Activated T-helper 2 cell treated with anti-CD3 and anti-CD28 coated beads, Interferon-gamma antibody, Interleukin-2, Interleukin-4, amounts not matched to agents 10 μg/mL and 5 μg/mL and 100 μg/mL, durations not matched to agents 14 hours and 24 hours and 36 hours (primary cell): ENCODE results near the gene XIRP2. TPM values are rescaled to one million over a fixed set of nuclear protein-coding genes. Genes with fewer than 3 reads are reported as not detected.

Experiments
- DNase-seq: peaks from one replicate; pipeline ENCODE4 v3.0.0; 2021; ENCODE audit warnings: low spot score
- H3K27ac Mint-ChIP-seq: one replicate; pipeline ENCODE4 v1.8.0; 2021; ENCODE audit warnings: mixed read lengths
- H3K27me3 Mint-ChIP-seq: one replicate; pipeline ENCODE4 v1.8.0; 2021; ENCODE audit warnings: low read depth, mixed read lengths
- H3K36me3 Mint-ChIP-seq: one replicate; pipeline ENCODE4 v1.8.0; 2021; ENCODE audit warnings: low read depth, mixed read lengths
- H3K4me1 Mint-ChIP-seq: one replicate; pipeline ENCODE4 v1.8.0; 2021; ENCODE audit warnings: low read depth, mixed read lengths
- H3K4me3 Mint-ChIP-seq: one replicate; pipeline ENCODE4 v1.8.0; 2021; ENCODE audit warnings: low read depth, mild to moderate bottlenecking, moderate library complexity, mixed read lengths
- H3K9me3 Mint-ChIP-seq: one replicate; pipeline ENCODE4 v1.8.0; 2021; ENCODE audit warnings: mixed read lengths
- intact Hi-C: fragments of 100-400 bp; cut with micrococcal nuclease; formaldehyde crosslinking; loops from one replicate; pipeline ENCODE4 v1.15.1; 2023
- total RNA-seq: library from RNA; stranded (reverse); gene quantifications from 2 replicates; pipeline ENCODE4 v1.2.3, GENCODE V29; 2022

The XIRP2 gene
- total RNA-seq, 1 donor from 2014 or later: not detected

DNA sequence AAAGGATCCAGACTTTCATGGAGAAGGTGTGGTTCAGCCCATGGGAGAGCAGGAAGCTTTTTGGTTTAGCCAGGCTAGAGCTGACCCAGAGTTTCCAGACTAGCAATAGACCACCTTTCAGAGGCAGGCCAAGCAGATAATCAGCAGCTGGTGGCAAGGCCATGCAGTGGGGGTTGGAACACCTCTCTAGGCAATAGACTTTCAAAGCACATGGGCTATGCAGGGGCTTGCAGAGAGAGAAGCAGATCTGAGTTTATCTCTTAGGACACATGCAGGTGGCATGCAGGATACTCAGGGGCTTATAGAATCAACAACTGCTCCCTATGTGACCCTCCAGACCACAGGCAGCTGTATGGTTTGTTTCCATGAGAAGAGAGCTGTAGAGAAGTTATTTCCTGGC lies 9.4 kb downstream of the XIRP2 start:
- intact Hi-C loops: no loop called here
- Mint-ChIP-seq H3K9me3 (no peaks in the 10 kb centered on the region), H3K36me3 (no peaks in the 10 kb centered on the region), H3K4me1 (no peaks in the 10 kb centered on the region), H3K4me3 (no peak overlapping the region), H3K27me3 (no peaks in the 10 kb centered on the region), H3K27ac (no peak overlapping the region)
- DNase-seq: no peak

- Mint-ChIP-seq H3K36me3 (no peaks in the 10 kb centered on the region), H3K4me1 (no peaks in the 10 kb centered on the region), H3K9me3 (no peaks in the 10 kb centered on the region), H3K27me3 (no peaks in the 10 kb centered on the region), H3K4me3 (no peak overlapping the region), H3K27ac (no peak overlapping the region)
- intact Hi-C loops: no loop called here
- DNase-seq: no peak
Measured at GRCh38 chr2:166899676-166900075, 11.4 kb downstream of the XIRP2 start.

- H3K4me1 Mint-ChIP-seq: no peaks in the 10 kb centered on the region
- DNase-seq: no peak
- H3K27ac Mint-ChIP-seq: no peak overlapping the region
- H3K4me3 Mint-ChIP-seq: no peak overlapping the region
- H3K9me3 Mint-ChIP-seq: no peaks in the 10 kb centered on the region
- intact Hi-C loops: no loop called here
- H3K27me3 Mint-ChIP-seq: no peaks in the 10 kb centered on the region
- H3K36me3 Mint-ChIP-seq: no peaks in the 10 kb centered on the region
Measured at GRCh38 chr2:166900700-166901099, 12.4 kb downstream of the XIRP2 start.

- H3K27ac Mint-ChIP-seq: no peak overlapping the region
- H3K4me1 Mint-ChIP-seq: no peaks in the 10 kb centered on the region
- intact Hi-C loops: no loop called here
- H3K9me3 Mint-ChIP-seq: no peaks in the 10 kb centered on the region
- no peak for DNase-seq
- no peaks in the 10 kb centered on the region for H3K36me3 Mint-ChIP-seq
- no peaks in the 10 kb centered on the region for H3K27me3 Mint-ChIP-seq
- H3K4me3 Mint-ChIP-seq: no peak overlapping the region
Measured at GRCh38 chr2:166901336-166901735, 13.1 kb downstream of the XIRP2 start.

GRCh38 chr2:166916987-166917386 lies 28.7 kb downstream of the XIRP2 start:
- peaks cover 4% of the 10 kb centered on the region for H3K9me3 Mint-ChIP-seq

GRCh38 chr2:166917415-166917814 lies 29.1 kb downstream of the XIRP2 start:
- intact Hi-C loops: no loop called here
- Mint-ChIP-seq H3K27ac (no peak overlapping the region), H3K36me3 (no peaks in the 10 kb centered on the region), H3K4me3 (no peak overlapping the region), H3K4me1 (no peaks in the 10 kb centered on the region), H3K9me3 (no peaks in the 10 kb centered on the region), H3K27me3 (no peaks in the 10 kb centered on the region)
- no peak for DNase-seq

More at GRCh38 chr2:166916987-166917386, 28.7 kb downstream of the XIRP2 start:
- Mint-ChIP-seq H3K27ac (no peak overlapping the region), H3K4me1 (no peaks in the 10 kb centered on the region), H3K4me3 (no peak overlapping the region), H3K36me3 (no peaks in the 10 kb centered on the region), H3K27me3 (no peaks in the 10 kb centered on the region)
- intact Hi-C loops: no loop called here
- no peak for DNase-seq

- DNase-seq: no peak
- H3K27me3 Mint-ChIP-seq: no peaks in the 10 kb centered on the region
- no peak overlapping the region for H3K4me3 Mint-ChIP-seq
- intact Hi-C loops: no loop called here
- no peaks in the 10 kb centered on the region for H3K4me1 Mint-ChIP-seq
- H3K27ac Mint-ChIP-seq: no peak overlapping the region
- H3K36me3 Mint-ChIP-seq: no peaks in the 10 kb centered on the region
- H3K9me3 Mint-ChIP-seq: no peaks in the 10 kb centered on the region
Measured at GRCh38 chr2:166921261-166921896, 33.1 kb downstream of the XIRP2 start.

- intact Hi-C loops: no loop called here
- no peaks in the 10 kb centered on the region for H3K36me3 Mint-ChIP-seq
- H3K27me3 Mint-ChIP-seq: no peaks in the 10 kb centered on the region
- H3K27ac Mint-ChIP-seq: no peak overlapping the region
- H3K9me3 Mint-ChIP-seq: no peaks in the 10 kb centered on the region
- no peak overlapping the region for H3K4me3 Mint-ChIP-seq
- no peaks in the 10 kb centered on the region for H3K4me1 Mint-ChIP-seq
- DNase-seq: no peak
Measured at GRCh38 chr2:166924967-166925366, 36.7 kb downstream of the XIRP2 start.

GRCh38 chr2:166926657-166927056 lies 38.4 kb downstream of the XIRP2 start:
- no peaks in the 10 kb centered on the region for H3K27me3 Mint-ChIP-seq
- no peaks in the 10 kb centered on the region for H3K9me3 Mint-ChIP-seq
- no peak overlapping the region for H3K4me3 Mint-ChIP-seq
- H3K27ac Mint-ChIP-seq: no peak overlapping the region
- H3K36me3 Mint-ChIP-seq: no peaks in the 10 kb centered on the region
- no peak for DNase-seq
- intact Hi-C loops: no loop called here
- no peaks in the 10 kb centered on the region for H3K4me1 Mint-ChIP-seq

DNA sequence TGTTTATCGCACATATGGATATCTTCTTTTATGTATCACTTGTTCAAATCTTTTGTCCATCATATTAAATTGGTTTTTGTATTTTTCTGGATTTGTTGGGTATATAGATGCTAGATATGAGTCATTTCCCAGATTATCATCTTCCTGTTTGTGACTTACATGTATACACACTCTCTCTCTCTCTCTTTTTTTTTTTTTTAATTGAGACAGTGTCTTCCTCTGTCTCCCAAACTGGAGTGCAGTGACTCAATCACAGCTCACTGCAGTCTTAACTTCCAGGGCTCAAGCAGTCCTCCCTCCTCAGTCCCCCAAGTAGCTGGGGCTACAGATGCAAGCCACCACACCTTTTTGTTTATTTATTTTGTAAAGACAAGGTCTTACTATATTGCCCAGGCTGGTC lies 43.8 kb downstream of the XIRP2 start:
- no peaks in the 10 kb centered on the region for H3K36me3 Mint-ChIP-seq
- H3K4me1 Mint-ChIP-seq: no peaks in the 10 kb centered on the region
- DNase-seq: no peak
- intact Hi-C loops: no loop called here
- H3K27me3 Mint-ChIP-seq: no peaks in the 10 kb centered on the region
- H3K4me3 Mint-ChIP-seq: no peak overlapping the region
- no peak overlapping the region for H3K27ac Mint-ChIP-seq
- H3K9me3 Mint-ChIP-seq: no peaks in the 10 kb centered on the region

- DNase-seq: no peak
- no peaks in the 10 kb centered on the region for H3K4me1 Mint-ChIP-seq
- H3K9me3 Mint-ChIP-seq: peaks cover 13% of the 10 kb centered on the region
- H3K4me3 Mint-ChIP-seq: no peak overlapping the region
- no peaks in the 10 kb centered on the region for H3K36me3 Mint-ChIP-seq
- H3K27me3 Mint-ChIP-seq: no peaks in the 10 kb centered on the region
- H3K27ac Mint-ChIP-seq: no peak overlapping the region
- intact Hi-C loops: no loop called here
Measured at GRCh38 chr2:166934817-166935216, 46.5 kb downstream of the XIRP2 start.

- no peaks in the 10 kb centered on the region for H3K36me3 Mint-ChIP-seq
- no peak overlapping the region for H3K4me3 Mint-ChIP-seq
- no peak overlapping the region for H3K27ac Mint-ChIP-seq
- peaks cover 20% of the 10 kb centered on the region for H3K9me3 Mint-ChIP-seq
- DNase-seq: no peak
- H3K27me3 Mint-ChIP-seq: no peaks in the 10 kb centered on the region
- no peaks in the 10 kb centered on the region for H3K4me1 Mint-ChIP-seq
- intact Hi-C loops: no loop called here
Measured at GRCh38 chr2:166942377-166942776, 54.1 kb downstream of the XIRP2 start.

DNA sequence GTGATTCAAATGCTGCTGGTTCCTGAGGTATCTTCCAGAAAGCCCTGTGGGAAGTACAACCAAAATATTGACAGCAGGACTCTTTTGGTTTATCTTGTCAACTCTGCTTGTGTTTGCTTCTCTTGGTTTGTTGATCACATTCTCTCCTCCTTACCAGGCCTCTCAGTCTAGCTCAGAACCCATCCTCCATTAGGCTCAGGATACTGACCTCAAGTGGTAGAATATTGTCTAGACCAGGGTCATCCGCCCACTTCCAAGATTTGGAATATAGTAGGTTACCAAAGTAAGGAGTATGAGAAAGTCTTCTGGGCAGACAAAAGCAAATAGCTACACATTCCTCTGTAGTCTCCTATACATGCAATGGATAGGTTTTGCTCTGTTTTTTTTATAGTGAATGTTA lies 56.6 kb downstream of the XIRP2 start:
- no peak overlapping the region for H3K27ac Mint-ChIP-seq
- intact Hi-C loops: no loop called here
- H3K4me3 Mint-ChIP-seq: no peak overlapping the region
- no peaks in the 10 kb centered on the region for H3K27me3 Mint-ChIP-seq
- H3K36me3 Mint-ChIP-seq: no peaks in the 10 kb centered on the region
- DNase-seq: no peak
- no peaks in the 10 kb centered on the region for H3K4me1 Mint-ChIP-seq
- H3K9me3 Mint-ChIP-seq: peaks cover 6% of the 10 kb centered on the region

GRCh38 chr2:166957686-166958085 lies 69.4 kb downstream of the XIRP2 start:
- H3K36me3 Mint-ChIP-seq: no peaks in the 10 kb centered on the region
- H3K27ac Mint-ChIP-seq: no peak overlapping the region
- H3K4me3 Mint-ChIP-seq: no peak overlapping the region
- DNase-seq: no peak
- no peaks in the 10 kb centered on the region for H3K4me1 Mint-ChIP-seq
- intact Hi-C loops: no loop called here
- H3K9me3 Mint-ChIP-seq: no peaks in the 10 kb centered on the region
- no peaks in the 10 kb centered on the region for H3K27me3 Mint-ChIP-seq
